Subcutaneous abdominal adipose tissue (tissue), 5 donors: ENCODE results near the gene NUP93.
A peak's percentile ranks its signal among the peaks of the same experiment; 100 is the strongest.
"Not testable (repeated sequence)": the region's sequence is repeated elsewhere in the genome, so short reads cannot be mapped to it uniquely, and the experiment has no call there.

Experiments used
- H3K27ac ChIP-seq: one replicate; pipeline ENCODE4 v1.7.0; 2013; ENCODE audit warnings: low read depth, mild to moderate bottlenecking, inconsistent platforms, low read length, moderate library complexity
- H3K27me3 ChIP-seq, 5 donors: one replicate each; pipeline ENCODE4 v1.7.0; 2013; ENCODE audit warnings: low read length in 5 of 5, inconsistent platforms in 1 of 5; ENCODE audit not compliant: control insufficient read depth in 5 of 5, insufficient read depth in 4 of 5
- H3K36me3 ChIP-seq, 5 donors: one replicate each; pipeline ENCODE4 v1.7.0; 2013; ENCODE audit warnings: low read length in 5 of 5; ENCODE audit not compliant: control insufficient read depth in 5 of 5, insufficient read depth in 5 of 5
- H3K4me1 ChIP-seq, 5 donors: one replicate each; pipeline ENCODE4 v1.7.0; 2013; ENCODE audit warnings: low read length in 5 of 5, mild to moderate bottlenecking in 3 of 5, moderate library complexity in 1 of 5; ENCODE audit not compliant: control insufficient read depth in 5 of 5, insufficient read depth in 5 of 5
- H3K4me3 ChIP-seq, 5 donors: one replicate each; pipeline ENCODE4 v1.7.0; 2013; ENCODE audit warnings: low read length in 5 of 5, low read depth in 1 of 5
- H3K9ac ChIP-seq, 5 donors: one replicate each; pipeline ENCODE4 v1.7.0; 2013; ENCODE audit warnings: low read length in 5 of 5, mild to moderate bottlenecking in 4 of 5, moderate library complexity in 3 of 5
- H3K9me3 ChIP-seq, 5 donors: one replicate each; pipeline ENCODE4 v1.7.0; 2013; ENCODE audit warnings: low read length in 5 of 5; ENCODE audit not compliant: control insufficient read depth in 5 of 5
- donor health status: healthy.
- donor health status: healthy.
- donor health status: healthy.
- donor health status: healthy.
- donor health status: healthy.

The NUP93 gene

GRCh38 chr16:56739378-56739777 is 9.4 kb downstream of the NUP93 start:
- H3K36me3 ChIP-seq, H3K9ac ChIP-seq, H3K27ac ChIP-seq, H3K4me3 ChIP-seq, H3K9me3 ChIP-seq, H3K27me3 ChIP-seq: not testable (repeated sequence)
- H3K4me1 ChIP-seq = peaks cover 0 to 16% (median 13%) of the 10 kb centered on the region in 5 donors

GRCh38 chr16:56741399-56741798 is 11.5 kb downstream of the NUP93 start:
- Histone ChIP-seq H3K9ac (no peak overlapping the region), H3K27ac (no peak overlapping the region), H3K36me3 (no peaks in the 10 kb centered on the region), H3K27me3 (no peaks in the 10 kb centered on the region), H3K4me1 (peaks cover 0 to 16% (median 13%) of the 10 kb centered on the region in 5 donors), H3K4me3 (no peak overlapping the region), H3K9me3 (no peaks in the 10 kb centered on the region)

DNA sequence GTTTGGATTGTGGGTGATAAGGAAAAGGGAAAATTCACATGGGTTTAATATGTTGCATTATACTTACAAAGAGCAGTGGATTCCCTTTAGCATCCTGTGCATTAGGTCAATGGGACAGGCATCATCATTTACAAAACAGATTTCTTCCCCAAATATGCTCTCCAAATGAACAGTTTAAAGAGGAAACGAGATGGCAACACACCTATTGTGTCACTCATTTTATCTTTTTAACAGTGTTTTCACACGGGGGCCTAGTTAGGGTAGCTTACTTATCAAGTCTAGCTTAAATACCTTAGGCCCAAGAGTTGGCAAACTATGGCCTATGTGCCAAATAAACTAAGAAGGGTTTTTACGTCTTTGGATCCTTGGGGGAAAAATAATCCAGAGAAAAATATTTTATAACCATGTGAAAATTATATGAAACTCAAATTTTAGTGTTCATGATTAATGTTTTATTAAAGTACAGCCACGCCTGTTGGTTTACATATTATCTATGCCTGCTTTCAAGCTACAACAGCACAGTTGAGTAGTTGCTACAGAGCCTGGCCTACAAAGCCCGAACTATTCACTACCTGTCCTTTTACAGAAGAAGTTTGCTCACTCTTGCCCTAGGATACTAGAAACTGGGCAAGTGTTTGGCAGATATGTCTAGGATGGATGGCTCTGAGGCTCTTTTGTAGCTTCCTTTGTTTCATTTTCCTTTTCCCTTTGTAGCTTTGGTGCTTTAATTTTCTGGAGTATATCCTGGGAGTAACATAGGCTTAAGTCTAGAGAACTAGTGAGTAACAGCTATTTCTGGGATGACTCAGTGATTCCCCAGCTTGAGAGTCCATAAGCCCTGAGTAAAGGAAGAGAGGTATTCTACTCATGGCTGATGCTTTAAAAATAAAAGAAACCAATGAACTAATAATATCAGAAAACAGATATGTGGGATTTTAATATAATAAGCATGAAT is 12.4 kb downstream of the NUP93 start:
- peaks cover 0 to 16% (median 13%) of the 10 kb centered on the region in 5 donors for H3K4me1 ChIP-seq
- H3K27ac ChIP-seq = no peak overlapping the region
- H3K4me3 ChIP-seq = no peak overlapping the region
- H3K27me3 ChIP-seq = no peaks in the 10 kb centered on the region
- H3K36me3 ChIP-seq = no peaks in the 10 kb centered on the region
- no peaks in the 10 kb centered on the region for H3K9me3 ChIP-seq
- H3K9ac ChIP-seq = peak overlapping the region in 1 of 5 donors; percentile 48

- Histone ChIP-seq H3K9me3 (no peaks in the 10 kb centered on the region), H3K4me1 (peaks cover 0 to 7% (median 6%) of the 10 kb centered on the region in 5 donors), H3K36me3 (peaks cover 0 to 8% (median 5%) of the 10 kb centered on the region in 5 donors), H3K4me3 (no peak overlapping the region), H3K9ac (no peak overlapping the region), H3K27me3 (no peaks in the 10 kb centered on the region), H3K27ac (no peak overlapping the region)
Measured at GRCh38 chr16:56743840-56744239, 13.9 kb downstream of the NUP93 start.

DNA sequence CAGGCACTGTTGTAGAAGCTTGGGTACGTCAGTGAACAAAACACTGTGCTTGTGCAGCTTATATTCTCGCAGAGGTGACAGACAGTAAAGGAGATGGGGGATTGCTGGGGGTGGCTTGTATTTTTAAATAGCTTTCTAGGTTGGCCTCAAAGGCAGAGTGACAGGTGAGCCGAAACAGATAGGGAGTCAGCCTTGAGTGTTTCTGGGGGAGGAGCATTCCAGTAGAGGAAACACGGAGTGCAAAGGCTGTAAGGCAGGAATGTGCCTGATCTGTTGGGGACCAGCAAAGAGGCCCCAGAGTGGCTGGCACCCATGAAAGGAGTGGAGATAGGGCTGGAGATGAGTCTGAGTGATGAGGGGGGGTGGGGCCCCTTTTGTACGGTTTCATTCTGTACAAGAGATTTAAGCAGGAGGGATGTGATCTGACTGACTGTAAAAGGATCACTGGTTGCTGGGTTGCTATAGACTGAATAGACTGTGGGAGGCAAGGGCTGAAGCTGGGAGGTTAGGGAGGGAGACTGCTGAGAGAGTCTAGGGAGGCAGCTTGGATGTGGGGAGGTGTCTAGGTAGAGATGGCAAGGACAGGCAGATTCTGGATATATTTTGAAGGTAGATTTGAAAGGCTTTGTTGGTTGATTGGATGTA is 15.2 kb downstream of the NUP93 start:
- Histone ChIP-seq H3K36me3 (peaks cover 0 to 14% (median 12%) of the 10 kb centered on the region in 5 donors), H3K9ac (no peak overlapping the region), H3K9me3 (no peaks in the 10 kb centered on the region), H3K27me3 (no peaks in the 10 kb centered on the region), H3K4me3 (no peak overlapping the region), H3K4me1 (peaks cover 0 to 7% (median 6%) of the 10 kb centered on the region in 5 donors), H3K27ac (no peak overlapping the region)

GRCh38 chr16:56747486-56748045 is 17.6 kb downstream of the NUP93 start:
- peaks cover 0 to 22% (median 12%) of the 10 kb centered on the region in 5 donors for H3K36me3 ChIP-seq
- peaks cover 0 to 7% (median 6%) of the 10 kb centered on the region in 5 donors for H3K4me1 ChIP-seq
- no peak overlapping the region for H3K27ac ChIP-seq
- no peak overlapping the region for H3K9ac ChIP-seq
- H3K4me3 ChIP-seq = no peak overlapping the region
- no peaks in the 10 kb centered on the region for H3K9me3 ChIP-seq
- no peaks in the 10 kb centered on the region for H3K27me3 ChIP-seq

DNA sequence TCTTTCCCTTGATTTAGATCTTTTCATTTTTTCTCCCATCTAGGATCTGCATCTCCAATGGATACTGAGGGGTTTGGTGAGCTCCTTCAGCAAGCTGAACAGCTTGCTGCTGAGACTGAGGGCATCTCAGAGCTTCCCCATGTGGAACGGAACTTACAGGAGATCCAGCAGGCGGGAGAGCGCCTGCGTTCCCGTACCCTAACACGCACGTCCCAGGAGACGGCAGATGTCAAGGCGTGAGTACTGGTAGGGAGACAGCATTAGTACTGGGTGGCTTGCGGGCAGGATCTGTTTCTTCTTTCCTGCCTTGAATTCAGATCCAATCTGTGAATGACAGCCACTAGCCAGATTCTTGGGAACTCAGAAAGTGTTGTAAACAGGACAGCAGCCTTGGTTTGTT is 18.3 kb downstream of the NUP93 start:
- Histone ChIP-seq H3K4me1 (peaks cover 0 to 7% (median 6%) of the 10 kb centered on the region in 5 donors), H3K9me3 (no peaks in the 10 kb centered on the region), H3K9ac (no peak overlapping the region), H3K27me3 (no peaks in the 10 kb centered on the region), H3K36me3 (peaks cover 0 to 22% (median 12%) of the 10 kb centered on the region in 5 donors), H3K4me3 (no peak overlapping the region), H3K27ac (no peak overlapping the region)

- no peaks in the 10 kb centered on the region for H3K9me3 ChIP-seq
- H3K36me3 ChIP-seq = peaks cover 0 to 22% (median 12%) of the 10 kb centered on the region in 5 donors
- no peak overlapping the region for H3K27ac ChIP-seq
- H3K9ac ChIP-seq = no peak overlapping the region
- H3K27me3 ChIP-seq = no peaks in the 10 kb centered on the region
- no peak overlapping the region for H3K4me3 ChIP-seq
- H3K4me1 ChIP-seq = peaks cover 0 to 3% (median 3%) of the 10 kb centered on the region in 5 donors
Measured at GRCh38 chr16:56748826-56749225, 18.9 kb downstream of the NUP93 start.

- Histone ChIP-seq H3K27me3 (no peaks in the 10 kb centered on the region), H3K36me3 (peaks cover 0 to 22% (median 12%) of the 10 kb centered on the region in 5 donors), H3K27ac (no peak overlapping the region), H3K4me3 (no peak overlapping the region), H3K9ac (no peak overlapping the region), H3K4me1 (peaks cover 0 to 1% (median 0%) of the 10 kb centered on the region in 5 donors), H3K9me3 (no peaks in the 10 kb centered on the region)
Measured at GRCh38 chr16:56749672-56750491, 20.0 kb downstream of the NUP93 start.
